ENCODE data around the gene CA7. TPM values are rescaled to one million over a fixed set of nuclear protein-coding genes. Genes with fewer than 3 reads are reported as not detected.
"Not testable (repeated sequence)": the region's sequence is repeated elsewhere in the genome, so short reads cannot be mapped to it uniquely, and the experiment has no call there.

Gene CA7
- total RNA-seq, 1 experiment from 2014 or later, result not detected

GRCh38 chr16:66873685-66874055 is 29.5 kb downstream of the CA7 start:
- no peak for DNase-seq (ENCODE audit: low spot score)

GRCh38 chr16:66874079-66874775 is 30.0 kb downstream of the CA7 start:
- no peak for DNase-seq (ENCODE audit: low spot score)

DNA sequence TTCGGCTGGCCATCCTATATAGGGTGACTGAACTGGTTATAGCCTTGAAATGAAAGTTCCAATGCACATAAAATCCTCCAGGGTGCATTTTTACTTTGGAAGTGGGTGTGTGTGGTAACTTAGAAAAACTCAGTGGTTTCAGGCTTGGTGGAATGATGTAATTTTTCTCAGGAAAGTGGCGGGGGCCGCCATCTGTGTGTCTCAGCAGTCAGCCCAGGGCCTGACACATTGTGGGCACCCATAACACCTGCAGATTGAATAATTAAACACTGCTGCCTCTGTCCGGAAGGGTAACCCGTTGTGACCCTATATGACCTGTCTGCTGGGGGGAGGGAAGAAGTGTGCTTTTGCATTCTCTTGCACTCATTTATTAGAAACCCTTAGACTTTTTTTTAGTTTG is 33.9 kb downstream of the CA7 start:
- DNase-seq (ENCODE audit: low spot score), result no peak

DNA sequence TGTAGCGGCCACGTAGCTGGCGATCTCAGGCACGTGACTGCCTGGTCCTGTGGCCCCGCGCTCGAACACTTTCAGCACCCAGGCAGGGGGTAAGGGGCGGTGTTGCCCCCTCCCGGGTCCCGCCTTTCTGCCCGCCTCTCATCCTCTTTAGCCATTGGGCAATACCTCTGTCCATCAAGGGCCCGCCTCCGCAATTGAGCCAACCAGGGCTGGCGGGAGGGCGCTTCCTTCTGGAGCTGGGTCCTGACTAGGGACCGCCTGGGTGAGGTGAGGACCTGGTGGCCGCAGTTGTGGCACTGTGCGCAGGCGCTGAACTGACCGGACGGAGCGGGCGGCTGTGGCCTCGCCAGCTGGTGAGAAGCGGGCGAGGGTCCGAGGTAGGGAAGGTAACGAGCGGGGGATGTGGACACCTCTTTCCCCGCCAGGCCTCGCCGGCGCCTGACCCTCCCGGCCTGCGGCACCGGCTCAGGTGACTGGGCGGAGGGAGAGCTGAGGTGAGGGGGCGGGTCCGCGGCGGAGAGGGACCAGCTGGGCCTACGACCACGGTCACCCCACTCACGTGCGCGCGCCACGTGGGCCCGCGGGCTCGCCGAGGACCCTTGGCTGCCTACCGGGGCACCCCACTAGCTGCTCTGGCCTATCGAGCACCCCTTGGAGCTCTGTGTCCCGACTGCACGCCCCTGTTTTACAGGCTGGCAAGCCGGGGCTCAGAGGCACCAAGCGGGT is 36.2 kb downstream of the CA7 start, which contains the start of gene PDP2:
TSS of gene PDP2 (plus strand) at position 228 of the 726 bp plus-strand sequence. CDS start 3,770 bp downstream, outside the sequence.
- peak; percentile 92 for DNase-seq (ENCODE audit: low spot score)

- no peak for DNase-seq (ENCODE audit: low spot score)
Observed at GRCh38 chr16:66881014-66881417, 36.8 kb downstream of the CA7 start.

GRCh38 chr16:66881560-66881959 is 37.3 kb downstream of the CA7 start:
- no peak for DNase-seq (ENCODE audit: low spot score)

- DNase-seq (ENCODE audit: low spot score), result no peak
Observed at GRCh38 chr16:66881964-66882508, 37.8 kb downstream of the CA7 start.

- no peak for DNase-seq (ENCODE audit: low spot score)
Observed at GRCh38 chr16:66882702-66883101, 38.5 kb downstream of the CA7 start.

GRCh38 chr16:66885491-66885890 is 41.3 kb downstream of the CA7 start:
- no peak for DNase-seq (ENCODE audit: low spot score)

GRCh38 chr16:66886321-66886720 is 42.1 kb downstream of the CA7 start:
- DNase-seq (ENCODE audit: low spot score), result no peak

- DNase-seq (ENCODE audit: low spot score), result no peak
Observed at GRCh38 chr16:66886914-66887313, 42.7 kb downstream of the CA7 start.

GRCh38 chr16:66888647-66889615 is 44.7 kb downstream of the CA7 start:
- no peak for DNase-seq (ENCODE audit: low spot score)

- no peak for DNase-seq (ENCODE audit: low spot score)
Observed at GRCh38 chr16:66889622-66890021, 45.4 kb downstream of the CA7 start.

GRCh38 chr16:66890799-66891198 is 46.6 kb downstream of the CA7 start:
- DNase-seq (ENCODE audit: low spot score), result no peak

DNA sequence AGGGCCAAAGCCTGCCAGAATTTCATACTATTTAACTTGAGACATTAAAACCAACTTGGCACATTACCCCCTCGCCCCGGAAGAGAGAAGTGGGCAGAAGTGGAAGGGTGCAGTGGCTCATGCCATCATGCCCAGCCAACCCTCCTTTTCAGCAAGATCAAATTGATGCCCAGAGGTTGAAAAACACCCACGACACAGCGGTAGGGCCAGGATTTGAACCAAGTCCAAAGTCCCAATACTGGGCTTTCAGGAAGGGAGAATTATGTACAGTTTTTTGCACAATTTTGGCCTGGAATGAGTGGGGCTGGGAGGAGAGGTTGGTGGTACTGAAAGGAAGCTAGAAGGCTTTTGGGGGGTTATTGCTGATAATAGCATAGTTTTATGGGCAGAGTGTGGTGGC is 47.1 kb downstream of the CA7 start:
- DNase-seq (ENCODE audit: low spot score), result no peak

GRCh38 chr16:66891797-66892196 is 47.6 kb downstream of the CA7 start:
- DNase-seq (ENCODE audit: low spot score), result no peak

GRCh38 chr16:66894055-66894454 is 49.8 kb downstream of the CA7 start:
- no peak for DNase-seq (ENCODE audit: low spot score)

DNA sequence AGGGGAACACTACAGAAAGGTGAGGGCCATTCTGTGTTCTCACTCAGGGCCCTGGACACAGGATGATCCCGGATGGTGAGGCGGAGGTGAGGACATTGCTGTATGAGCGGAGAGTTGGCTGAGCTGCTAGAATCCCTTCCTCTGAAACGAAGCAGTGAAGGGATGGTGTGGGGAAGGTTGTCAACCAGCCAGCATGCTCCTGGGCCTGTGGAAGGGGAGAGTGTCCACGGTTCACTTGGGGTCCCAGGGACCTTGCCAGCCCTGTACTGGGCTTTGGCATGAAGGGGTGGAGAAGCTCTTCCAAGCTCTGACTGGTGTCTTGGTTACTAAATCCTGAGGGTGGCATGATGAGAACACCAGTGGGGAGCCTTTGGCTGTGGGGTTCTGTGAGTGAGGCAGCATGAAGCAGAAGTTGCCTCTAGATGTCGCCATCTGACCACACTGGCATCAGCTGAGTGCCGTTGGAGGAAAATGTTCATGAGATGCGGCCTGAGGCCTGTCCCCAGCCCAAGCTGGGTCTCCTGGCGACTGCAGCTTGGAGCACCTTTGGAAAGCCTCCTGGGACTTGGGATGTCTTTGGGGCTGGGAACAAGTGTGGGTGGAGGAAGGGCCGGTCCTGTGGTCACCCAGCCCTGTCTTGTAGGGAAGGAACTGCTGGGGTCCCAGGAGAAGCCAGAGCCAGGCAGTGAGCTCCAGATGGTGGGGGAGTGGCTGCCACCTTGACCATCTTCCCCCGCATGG is 50.9 kb downstream of the CA7 start:
- peak; percentile 70 for DNase-seq (ENCODE audit: low spot score)

DNA sequence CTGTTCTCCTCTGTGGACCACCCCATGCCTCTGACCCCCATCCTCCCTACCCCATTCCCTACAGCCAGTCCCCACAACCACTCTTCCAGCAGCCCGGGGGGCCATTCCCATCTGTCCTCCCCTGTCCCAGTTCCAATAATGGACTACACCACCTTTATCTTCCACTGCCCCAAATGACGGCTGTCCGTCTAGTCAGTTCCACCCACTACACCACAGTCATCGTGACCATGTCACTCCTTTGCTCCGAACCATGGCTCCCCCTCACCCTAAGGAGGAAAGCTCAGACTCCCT is 51.4 kb downstream of the CA7 start:
- no peak for DNase-seq (ENCODE audit: low spot score)

DNA sequence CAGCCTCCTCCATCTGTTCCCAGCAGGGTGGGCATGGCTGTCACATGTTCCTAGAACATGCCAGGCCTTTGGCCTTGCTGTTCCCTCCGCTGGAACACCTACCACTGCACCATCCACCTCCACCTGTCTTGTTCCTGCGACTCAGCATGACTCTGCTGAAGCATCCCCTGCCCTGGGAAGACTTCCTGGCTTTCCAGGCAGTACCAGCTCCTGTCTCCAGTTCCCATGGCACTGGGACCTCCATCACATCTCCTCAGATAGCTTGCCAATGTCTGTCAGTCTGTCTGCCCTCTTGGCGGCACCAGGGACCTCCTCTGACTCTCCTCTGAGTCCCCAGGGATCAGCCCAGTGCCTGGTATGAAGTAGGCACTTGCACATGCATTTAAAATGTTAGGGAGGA is 51.8 kb downstream of the CA7 start:
- DNase-seq (ENCODE audit: low spot score), result no peak

DNA sequence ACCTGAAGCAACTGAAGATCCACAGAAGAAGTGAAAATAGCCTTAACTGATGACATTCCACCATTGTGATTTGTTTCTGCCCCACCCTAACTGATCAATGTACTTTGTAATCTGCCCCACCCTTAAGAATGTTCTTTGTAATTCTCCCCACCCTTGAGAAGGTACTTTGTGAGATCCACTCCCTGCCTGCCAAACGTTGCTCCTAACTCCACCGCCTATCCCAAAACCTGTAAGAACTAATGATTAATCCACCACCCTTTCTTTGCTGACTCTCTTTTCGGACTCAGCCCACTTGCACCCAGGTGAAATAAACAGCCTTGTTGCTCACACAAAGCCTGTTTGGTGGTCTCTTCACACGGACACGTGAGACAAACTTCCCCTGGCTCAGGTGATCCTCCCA is 52.5 kb downstream of the CA7 start:
- not testable (repeated sequence) for DNase-seq (ENCODE audit: low spot score)
